ENCODE measurements around the gene WWOX. TPM values are rescaled to one million over a fixed set of nuclear protein-coding genes. Genes with fewer than 3 reads are reported as not detected.

WWOX gene
- total and polyA plus RNA-seq, 2 of the 4 experiments (the other 2 are of a cell fraction), result 2.7 to 5.4 TPM

- H2BK5ac ChIP-seq (ENCODE audit: low read depth, low read length, poor library complexity, severe bottlenecking), result no peak overlapping the region
- ATAC-seq (ENCODE audit: low read depth), result no peak
- H3K4me1 ChIP-seq (ENCODE audit: control insufficient read depth, insufficient read depth, low read length), result no peaks in the 10 kb centered on the region
- ChIA-PET POLR2A (ENCODE audit: unreplicated experiment) (interaction anchor here (0.6 kb wide), 1 partner anchor 11 kb away, joined by 4 read pairs; no protein-coding TSS in a partner anchor), CTCF (interaction anchor here (0.6 kb wide), 1 partner anchor 59 kb away, joined by 3 read pairs; no protein-coding TSS in a partner anchor)
- no peaks in the 10 kb centered on the region for H3K27me3 ChIP-seq (ENCODE audit: control insufficient read depth, insufficient read depth, low read length)
- H2AK9ac ChIP-seq (replicated peaks; ENCODE audit: low read depth, low read length, poor library complexity), result no peak overlapping the region
- H4K8ac ChIP-seq (ENCODE audit: low read depth in 2 of 2, low read length in 2 of 2), result no peak overlapping the region
- intact Hi-C loops (cut with micrococcal nuclease) (no loop called here), in situ Hi-C loops (cut with MboI; ENCODE audit: low sequenced_read_pairs) (no loop called here), dilution Hi-C loops (cut with HindIII; ENCODE audit: low sequenced_read_pairs, unreplicated experiment) (no loop called here)
- H2BK15ac ChIP-seq (ENCODE audit: low read depth, low read length), result no peak overlapping the region
- H3K9me1 ChIP-seq (ENCODE audit: insufficient read depth, low read length), result no peaks in the 10 kb centered on the region
- BruUV-seq (replicated peaks), result no TSS peak
- no peak overlapping the region for H2BK120ac ChIP-seq (ENCODE audit: low read depth, low read length)
- no peaks in the 10 kb centered on the region for H4K20me1 ChIP-seq (ENCODE audit: insufficient read depth, low read length)
- no peak overlapping the region for H3K14ac ChIP-seq (replicated peaks; ENCODE audit: low read depth, low read length)
- H3K18ac ChIP-seq (ENCODE audit: low read depth, low read length), result no peak overlapping the region
- no peak overlapping the region for H2AK5ac ChIP-seq (ENCODE audit: low read depth, low read length)
- H3K4ac ChIP-seq (ENCODE audit: low read depth, low read length), result no peak overlapping the region
- H2AFZ ChIP-seq (replicated peaks; ENCODE audit: low read length, poor library complexity), result no peak overlapping the region
- H3K36me3 ChIP-seq (ENCODE audit: control insufficient read depth, insufficient read depth, low read length), result no peaks in the 10 kb centered on the region
- peaks cover 29% of the 10 kb centered on the region for H3K9me3 ChIP-seq (ENCODE audit: control insufficient read depth, insufficient read depth, low read length)
- H3K79me1 ChIP-seq (ENCODE audit: low read depth in 1 of 2, low read length in 2 of 2), result no peaks in the 10 kb centered on the region
- no peak for TF ChIP-seq BHLHE40 (IDR thresholded peaks at IDR 0.05; ENCODE audit: low read depth, low read length)
- no peak for TF ChIP-seq CEBPB (IDR thresholded peaks at IDR 0.05; ENCODE audit: low read depth, low read length)
- no peak for TF ChIP-seq FOS (IDR thresholded peaks at IDR 0.05; ENCODE audit: low read depth, low read length)
- TF ChIP-seq POLR2A (IDR thresholded peaks at IDR 0.05; ENCODE audit: low read depth, low read length), result no peak
- no peak for TF ChIP-seq RFX5 (IDR thresholded peaks at IDR 0.05; ENCODE audit: low read depth, low read length)
- no peak for TF ChIP-seq MXI1 (IDR thresholded peaks at IDR 0.05; ENCODE audit: borderline replicate concordance, low read depth, low read length)
- H3K4me3 ChIP-seq (ENCODE audit: insufficient read depth, low read depth, low read length), result no peak overlapping the region
- H4K5ac ChIP-seq (ENCODE audit: low read depth, low read length), result no peak overlapping the region
- H3K27ac ChIP-seq (ENCODE audit: insufficient read depth, low read length), result no peak overlapping the region
- no peak overlapping the region for H2BK20ac ChIP-seq (ENCODE audit: low read depth, low read length)
- no peak for DNase-seq
- no peak overlapping the region for H4K91ac ChIP-seq (ENCODE audit: insufficient read depth, low read depth, low read length)
- no peak overlapping the region for H3K4me2 ChIP-seq (ENCODE audit: low read depth, low read length)
- no CpG with 5 or more reads among the region's 2 CpGs for WGBS, 2 experiments (ENCODE audit: extremely low coverage in 2 of 2, insufficient read length in 1 of 2)
- H3K9ac ChIP-seq (ENCODE audit: low read depth, low read length), result no peak overlapping the region
- H3K23ac ChIP-seq (ENCODE audit: low read depth, low read length), result no peak overlapping the region
- H3K56ac ChIP-seq (ENCODE audit: extremely low read depth, insufficient read depth, low read length), result no peak overlapping the region
These were observed 1043.6 kb downstream of the WWOX start for GRCh38 chr16:79143026-79143425.
